Smooth muscle cell of the brain vasculature (primary cell): Measurements from ENCODE around the gene TPST2.
A peak's percentile ranks its signal among the peaks of the same experiment; 100 is the strongest.

Source experiments
- DNase-seq: peaks from one replicate; pipeline ENCODE4 v3.0.0-alpha.2; 2012; ENCODE audit warnings: low read depth, low spot score

TPST2 gene

GRCh38 chr22:26580240-26580962, 9.5 kb downstream of the TPST2 start:
- DNase-seq, result no peak

DNA sequence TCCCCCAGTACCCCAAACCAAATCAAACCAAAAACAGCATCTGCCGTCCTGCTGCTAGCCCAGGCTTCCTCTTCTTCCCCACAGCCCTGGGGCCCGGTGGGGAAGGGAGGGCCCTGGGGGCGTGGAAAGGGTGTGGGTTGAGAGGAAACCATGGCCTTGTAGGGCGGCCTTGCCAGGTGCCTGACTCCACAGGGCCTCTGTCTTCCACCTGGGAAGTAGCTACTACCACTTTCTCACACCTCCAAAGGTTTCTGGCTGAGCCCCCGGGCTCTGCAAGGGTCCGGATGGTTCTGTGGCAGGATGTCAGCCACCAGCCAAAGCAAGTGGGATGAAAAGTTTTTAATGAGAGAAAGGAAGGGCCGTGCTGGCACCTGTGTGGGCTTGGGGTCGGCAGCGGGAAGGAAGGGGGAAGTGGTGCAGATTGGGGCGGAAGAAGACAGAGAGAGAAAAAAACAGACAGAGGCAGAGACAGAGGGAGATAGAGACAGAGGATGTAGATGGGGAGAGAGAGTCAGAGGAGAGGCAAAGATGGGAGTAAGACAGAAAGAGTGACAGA, 10.5 kb downstream of the TPST2 start:
- DNase-seq, result no peak

DNA sequence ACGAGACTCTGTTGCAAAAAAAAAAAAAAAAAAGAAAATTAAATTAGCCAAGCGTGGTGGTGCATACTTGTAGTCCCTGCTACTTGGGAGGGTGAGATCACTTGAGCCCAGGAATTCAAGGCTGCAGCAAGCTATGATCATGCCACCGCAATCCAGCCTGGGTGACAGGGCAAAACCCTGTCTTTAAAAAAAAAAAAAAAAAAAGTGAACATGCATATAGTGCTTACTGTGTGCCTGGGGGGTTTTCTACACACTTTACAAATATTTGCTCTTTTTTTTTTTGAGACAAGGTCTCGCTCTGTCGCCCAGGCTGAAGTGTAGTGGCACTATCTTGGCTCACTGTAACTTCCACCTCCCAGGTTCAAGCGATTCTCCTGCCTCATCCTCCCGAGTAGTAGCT, 12.9 kb downstream of the TPST2 start:
- no peak for DNase-seq

- no peak for DNase-seq
These were observed 13.8 kb downstream of the TPST2 start for GRCh38 chr22:26576026-26576680.

DNA sequence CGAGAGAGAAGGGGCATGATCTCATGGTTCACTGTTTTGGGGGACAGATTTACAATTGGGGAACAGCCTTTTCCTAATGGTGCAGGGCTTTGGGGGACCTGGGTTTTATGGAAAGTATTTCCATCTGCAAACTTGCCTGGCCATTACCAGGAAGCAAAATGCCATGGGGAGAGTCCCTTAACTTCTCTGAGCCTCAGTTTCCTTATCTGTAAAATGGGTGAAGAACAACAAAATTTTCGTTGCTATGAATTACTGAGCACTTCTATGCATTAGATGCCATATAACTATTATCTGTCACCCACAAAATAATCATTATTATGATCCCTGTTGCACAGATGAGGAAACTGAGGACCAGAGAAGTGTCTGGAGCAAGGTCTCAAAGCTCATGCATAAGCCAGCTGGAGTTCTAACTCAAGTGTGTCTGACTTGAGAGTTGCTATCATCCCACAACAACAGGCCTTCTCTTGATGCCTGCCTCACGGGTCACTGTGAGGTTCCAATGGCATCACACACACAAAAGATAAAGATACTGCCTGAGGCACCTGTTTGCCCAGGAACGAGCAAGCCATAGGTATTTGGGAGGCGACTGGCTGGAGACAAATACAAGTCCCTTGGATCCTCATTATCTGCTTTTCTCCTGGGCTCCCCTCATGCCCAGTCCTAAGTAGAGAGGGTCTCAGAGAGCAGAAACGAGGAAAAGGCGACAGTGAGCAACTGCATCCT, 15.8 kb downstream of the TPST2 start:
- DNase-seq, result no peak

- DNase-seq, result no peak
These were observed 16.8 kb downstream of the TPST2 start for GRCh38 chr22:26573026-26573662.

- no peak for DNase-seq
These were observed 18.9 kb downstream of the TPST2 start for GRCh38 chr22:26570864-26571525.

- no peak for DNase-seq
These were observed 19.8 kb downstream of the TPST2 start for GRCh38 chr22:26570115-26570514.

DNA sequence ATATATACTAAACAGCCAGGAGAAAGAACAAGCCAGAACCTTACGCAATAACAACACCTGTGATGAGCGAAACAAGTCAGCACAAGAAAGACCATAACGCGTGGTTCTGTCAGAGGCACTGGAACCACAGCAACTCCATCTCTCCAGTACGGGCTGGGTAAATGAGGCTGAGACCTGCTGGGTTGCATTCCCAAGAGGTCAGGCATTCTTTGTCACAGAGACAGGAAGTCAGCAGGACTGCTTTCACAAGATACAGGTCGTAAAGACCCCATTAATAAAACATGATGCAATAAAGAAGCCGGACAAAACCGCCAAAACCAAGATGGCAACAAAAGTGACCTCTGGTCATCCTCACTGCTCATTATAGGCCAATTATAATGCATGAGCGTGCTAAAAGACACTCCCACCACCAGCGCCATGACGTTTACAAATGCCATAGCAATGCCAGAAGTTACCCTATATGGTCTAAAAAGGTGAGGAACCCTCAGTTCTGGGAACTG, 21.7 kb downstream of the TPST2 start:
- no peak for DNase-seq

DNA sequence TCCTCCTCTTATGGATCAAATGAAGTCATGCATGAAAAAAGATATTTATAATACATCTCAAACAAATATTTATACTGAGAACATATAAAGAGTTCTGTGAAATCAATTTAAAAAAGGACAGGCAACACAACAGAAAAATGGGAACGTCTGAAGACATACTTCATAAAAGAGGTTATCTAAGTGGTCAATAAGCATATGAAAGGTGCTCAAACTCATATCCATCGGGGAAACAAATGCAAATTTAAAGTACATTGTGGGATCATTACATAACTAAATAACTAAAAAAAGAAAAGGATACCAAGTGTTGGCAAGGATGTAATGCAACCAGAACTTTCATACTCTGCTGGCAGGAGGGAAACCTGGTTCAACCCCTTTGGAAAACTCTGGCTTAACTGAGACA, 22.3 kb downstream of the TPST2 start:
- DNase-seq, result no peak

- DNase-seq, result no peak
These were observed 22.9 kb downstream of the TPST2 start for GRCh38 chr22:26566994-26567393.

DNA sequence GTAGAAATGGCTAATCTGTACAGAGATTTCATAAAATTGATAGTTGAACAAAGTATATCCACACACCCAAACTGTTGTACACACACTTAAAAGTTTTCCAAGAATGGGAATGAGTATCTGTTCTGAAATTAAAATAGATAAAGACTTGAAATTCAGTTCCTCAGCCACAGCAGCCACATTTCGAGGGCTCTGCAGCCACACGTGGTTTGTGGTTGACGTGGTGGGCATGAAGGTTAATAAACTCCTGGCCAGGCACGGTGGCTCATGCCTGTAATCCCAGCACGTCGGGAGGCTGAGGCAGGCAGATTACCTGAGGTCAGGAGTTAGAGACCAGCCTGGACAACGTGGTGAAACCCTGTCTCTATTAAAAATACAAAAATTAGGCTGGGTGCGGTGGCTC, 24.0 kb downstream of the TPST2 start:
- DNase-seq, result no peak

DNA sequence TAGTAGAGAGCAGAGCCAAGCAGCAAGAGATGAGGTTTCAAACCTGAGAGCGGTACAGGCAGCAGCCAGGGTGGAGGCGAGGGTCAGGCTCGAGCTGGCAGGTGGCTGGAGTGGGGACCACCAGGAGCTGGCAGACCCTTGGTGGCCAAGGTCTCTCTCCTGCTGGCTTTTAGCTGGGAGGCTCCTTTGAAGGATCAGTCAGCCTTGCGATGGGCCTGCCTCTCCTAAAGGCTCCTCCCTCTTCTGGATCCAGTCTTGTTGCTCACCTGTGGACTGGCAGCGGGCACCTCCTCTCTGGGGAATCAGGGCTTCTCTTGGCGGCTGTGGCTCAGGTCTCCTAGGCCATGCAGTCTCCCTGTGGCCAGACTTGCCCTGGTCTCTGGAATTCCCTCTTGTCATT, 24.8 kb downstream of the TPST2 start:
- DNase-seq, result no peak

DNA sequence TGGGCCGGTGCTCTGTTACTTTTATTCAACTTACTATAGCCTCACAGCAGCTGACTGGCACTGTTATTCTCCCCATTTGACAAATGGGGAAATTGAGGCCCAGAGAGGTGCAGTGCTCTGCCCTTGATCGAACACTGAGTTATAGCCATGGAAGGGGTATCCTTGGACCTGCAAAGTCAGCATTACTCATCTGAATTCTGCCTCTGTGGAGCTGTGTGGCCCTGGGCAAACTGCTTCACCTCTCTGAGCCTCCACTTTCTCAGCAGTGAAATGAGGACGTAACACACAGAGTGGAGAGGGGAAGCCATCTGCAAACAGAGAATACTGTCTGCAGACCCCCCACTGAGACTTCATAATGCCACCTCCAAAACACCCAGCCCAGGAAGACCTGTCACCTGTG, 25.3 kb downstream of the TPST2 start:
- DNase-seq, result no peak

- no peak for DNase-seq
These were observed 25.8 kb downstream of the TPST2 start for GRCh38 chr22:26564181-26564580.

DNA sequence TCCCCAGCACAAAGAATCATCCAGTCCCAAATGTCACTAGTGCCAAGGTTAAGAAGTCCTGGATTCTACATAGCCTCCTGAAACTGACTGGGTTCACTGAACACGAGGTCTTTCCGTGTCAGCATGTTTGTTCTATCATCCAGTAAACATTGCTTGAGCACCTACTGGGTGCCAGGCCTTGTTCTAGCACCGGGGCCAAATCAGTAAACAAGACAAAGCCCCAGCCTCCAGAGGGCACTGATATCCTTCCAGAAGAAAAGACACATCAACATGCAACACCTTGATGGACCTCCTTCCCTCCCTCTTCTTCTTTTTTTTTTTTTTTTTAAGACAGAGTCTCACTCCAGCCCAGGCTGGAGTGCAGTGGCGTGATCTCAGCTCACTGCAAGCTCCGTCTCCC, 26.9 kb downstream of the TPST2 start:
- DNase-seq, result no peak

DNA sequence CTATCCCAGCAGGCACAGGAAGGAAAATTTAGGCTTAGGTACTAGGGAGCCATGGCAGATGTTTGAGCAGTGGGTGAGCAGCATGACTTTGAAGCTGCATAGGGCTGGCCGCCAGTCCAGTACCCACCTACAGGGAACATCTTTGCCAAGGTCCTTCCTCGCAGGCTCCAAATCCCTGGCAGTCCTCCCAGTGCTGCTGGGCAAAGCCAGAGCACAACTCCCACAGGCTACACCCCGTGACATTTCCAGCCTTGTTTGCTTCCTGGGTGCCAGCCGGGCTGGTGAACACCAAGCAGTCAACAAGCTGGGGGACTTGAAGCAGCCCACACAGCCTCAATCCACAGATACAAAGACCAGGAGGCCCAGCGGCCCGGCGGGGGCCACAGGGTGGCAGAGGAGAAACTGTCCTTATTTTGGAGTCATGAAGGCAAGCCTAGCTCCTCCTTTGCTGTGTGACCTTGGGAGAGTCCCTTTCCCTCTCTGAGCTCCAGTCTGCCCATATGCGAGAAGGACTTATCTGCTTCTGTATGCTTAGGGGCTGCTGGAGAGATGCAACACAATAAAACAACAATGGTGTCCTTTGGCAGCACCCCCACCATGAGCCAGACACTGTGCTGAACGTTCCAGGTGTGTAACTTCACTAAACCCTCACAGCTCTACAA, 28.0 kb downstream of the TPST2 start:
- no peak for DNase-seq

GRCh38 chr22:26559961-26560575, 29.9 kb downstream of the TPST2 start:
- DNase-seq, result no peak

DNA sequence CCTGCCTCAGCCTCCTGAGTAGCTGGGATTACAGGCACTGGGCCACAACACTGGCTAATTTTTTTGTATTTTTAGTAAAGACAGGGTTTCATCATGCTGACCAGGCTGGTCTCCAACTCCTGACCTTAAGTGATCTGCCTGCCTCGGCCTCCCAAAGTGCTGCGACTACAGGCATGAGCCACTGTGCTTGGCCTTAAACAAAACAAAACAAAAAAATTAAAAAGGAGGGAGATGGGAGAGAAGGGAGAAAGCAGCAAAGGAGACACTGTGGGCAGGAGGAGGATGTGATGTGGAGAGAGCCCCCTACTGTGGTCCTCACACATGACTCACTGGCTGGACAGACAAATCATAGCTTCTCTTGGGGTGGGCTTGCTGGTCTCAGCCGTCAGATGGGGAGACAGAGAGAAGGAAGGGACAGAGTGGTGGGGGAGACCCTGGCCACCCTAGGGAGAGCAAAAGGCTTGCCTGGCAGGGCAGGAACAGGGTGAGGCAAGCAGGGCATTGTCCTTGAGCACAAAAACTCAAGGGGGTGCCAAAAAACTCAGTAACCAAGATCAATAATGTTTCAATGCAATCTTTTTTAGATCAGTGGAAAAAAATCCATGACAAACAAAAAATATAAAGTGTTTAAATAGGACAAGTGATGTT, 31.6 kb downstream of the TPST2 start:
- DNase-seq, result peak; percentile 64

- DNase-seq, result no peak
These were observed 33.0 kb downstream of the TPST2 start for GRCh38 chr22:26556904-26557303.
